GM19468 (cell line): ENCODE measurements around the gene FAM20A.
"Not testable (repeated sequence)": the region's sequence is repeated elsewhere in the genome, so short reads cannot be mapped to it uniquely, and the experiment has no call there.

Experiments
- ATAC-seq: cut with Tn5 transposase; IDR thresholded peaks from one replicate; pipeline ENCODE4 v1.9.1; 2021; ENCODE audit warnings: mild to moderate bottlenecking, moderate library complexity, moderate number of reproducible peaks; ENCODE audit not compliant: unreplicated experiment; ENCODE audit errors: extremely low read depth

Gene FAM20A

DNA sequence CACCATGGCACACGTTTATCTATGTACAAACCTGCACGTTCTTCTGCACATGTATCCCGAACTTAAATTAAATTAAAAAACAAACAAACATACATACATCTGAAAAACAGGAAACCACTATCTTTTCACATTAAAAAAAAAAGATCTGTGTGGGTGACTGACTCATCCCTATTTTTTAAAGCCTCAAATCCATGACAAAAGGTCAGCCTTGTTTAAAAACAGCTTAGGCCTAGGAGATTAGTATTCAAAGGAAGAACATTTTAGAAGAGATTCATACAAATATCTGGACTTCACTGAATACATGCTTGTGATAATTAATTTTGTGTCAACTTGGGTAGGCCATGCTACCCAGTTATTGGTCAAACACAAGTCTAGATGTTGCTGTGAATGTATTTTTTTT, 93.6 kb downstream of the FAM20A start:
- ATAC-seq = no peak

DNA sequence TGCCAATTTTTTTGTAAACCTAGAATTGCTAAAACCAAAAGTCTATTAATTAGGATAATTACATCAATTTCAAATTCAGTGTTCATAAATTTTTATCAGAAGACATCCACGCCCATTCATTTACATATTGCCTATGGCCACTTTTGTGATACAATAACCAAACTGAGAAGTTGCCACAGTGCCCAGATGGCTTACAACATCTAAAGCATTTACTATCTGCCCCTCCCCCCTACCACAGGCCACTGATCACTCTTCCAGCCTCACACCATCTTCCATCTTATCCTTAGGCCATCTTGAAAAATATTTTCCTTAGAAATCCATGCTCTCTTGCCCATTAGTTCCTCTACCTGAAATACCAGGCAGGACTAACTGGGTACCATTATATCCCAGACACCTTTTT, 95.2 kb downstream of the FAM20A start:
- no peak for ATAC-seq

DNA sequence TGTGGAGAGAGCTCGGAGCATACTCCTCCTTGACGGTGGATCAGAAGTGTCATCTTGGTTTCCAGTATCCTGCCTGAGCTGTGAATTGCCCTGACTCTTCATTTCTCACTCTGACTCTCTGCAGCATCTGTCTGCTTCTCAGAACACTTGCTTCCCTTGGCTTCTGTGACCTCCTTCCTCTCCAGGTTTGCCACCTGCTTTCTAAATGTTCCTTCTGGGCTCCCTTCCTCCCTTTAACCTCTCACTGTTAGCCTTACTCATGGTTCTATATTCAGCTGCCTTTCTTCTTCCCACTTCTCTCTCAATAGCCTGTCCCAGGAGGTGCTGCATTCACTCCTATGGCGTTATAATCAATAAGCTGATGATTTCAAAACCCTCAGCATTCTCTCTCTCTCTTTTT, 100.1 kb downstream of the FAM20A start:
- ATAC-seq = no peak

DNA sequence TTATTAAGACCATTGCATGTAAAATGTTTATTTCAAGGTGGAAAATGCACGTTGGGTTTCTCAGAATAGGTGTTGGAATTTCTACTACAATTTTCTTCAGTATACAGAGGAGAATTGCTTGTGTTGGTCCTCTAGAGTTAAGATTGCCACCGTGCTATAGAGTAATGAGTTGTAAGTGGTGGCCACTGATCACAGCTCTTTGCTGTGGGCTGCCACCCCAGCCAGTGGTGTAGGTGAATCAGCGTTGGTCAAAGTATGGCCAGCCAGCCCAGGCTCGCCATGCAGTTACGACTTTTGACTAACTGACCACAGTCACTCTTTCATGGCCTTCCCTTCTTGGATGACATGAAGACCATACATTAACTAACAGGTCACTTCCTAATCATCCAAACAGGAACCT, 101.6 kb downstream of the FAM20A start:
- ATAC-seq = no peak

DNA sequence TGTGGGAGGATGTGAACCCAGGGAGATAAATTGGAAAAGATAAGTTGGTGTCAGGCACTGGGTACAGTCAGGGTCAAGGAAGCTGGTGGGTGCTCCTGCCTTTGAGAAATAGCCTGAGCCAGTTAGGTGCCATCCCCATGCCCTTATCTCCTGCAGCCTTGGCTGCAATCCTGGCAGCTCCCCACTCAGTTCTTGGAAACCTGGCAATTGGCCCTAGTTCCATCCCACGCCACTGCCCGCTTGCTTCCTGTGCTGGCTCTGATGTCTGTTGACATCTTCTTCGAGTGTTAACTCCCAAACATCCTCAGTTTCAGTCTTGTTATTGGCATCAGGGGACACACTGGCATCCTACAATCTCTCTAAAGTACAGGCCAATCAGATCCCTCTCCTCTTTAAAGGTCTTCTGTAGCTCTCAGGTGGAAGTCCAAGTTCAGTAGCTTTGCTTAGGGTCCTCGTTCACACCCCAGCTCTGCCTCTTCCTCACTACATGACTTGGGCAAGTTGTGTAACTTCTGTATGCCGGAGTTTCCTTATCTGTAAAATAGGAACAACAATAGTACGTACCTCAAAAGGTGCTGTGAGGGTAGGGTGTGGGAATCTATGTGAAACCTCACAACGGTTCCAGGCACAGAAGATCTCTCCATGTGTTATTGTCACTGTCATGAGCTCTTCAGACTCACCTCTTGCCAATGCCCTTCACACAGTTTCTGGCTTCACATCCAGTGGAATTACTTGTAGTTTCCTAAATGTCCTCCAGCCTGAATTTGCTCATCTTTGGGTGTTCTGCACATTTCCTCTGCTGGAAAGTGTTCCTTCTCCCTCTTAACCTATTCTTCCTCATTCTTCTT, 102.5 kb downstream of the FAM20A start:
- no peak for ATAC-seq

DNA sequence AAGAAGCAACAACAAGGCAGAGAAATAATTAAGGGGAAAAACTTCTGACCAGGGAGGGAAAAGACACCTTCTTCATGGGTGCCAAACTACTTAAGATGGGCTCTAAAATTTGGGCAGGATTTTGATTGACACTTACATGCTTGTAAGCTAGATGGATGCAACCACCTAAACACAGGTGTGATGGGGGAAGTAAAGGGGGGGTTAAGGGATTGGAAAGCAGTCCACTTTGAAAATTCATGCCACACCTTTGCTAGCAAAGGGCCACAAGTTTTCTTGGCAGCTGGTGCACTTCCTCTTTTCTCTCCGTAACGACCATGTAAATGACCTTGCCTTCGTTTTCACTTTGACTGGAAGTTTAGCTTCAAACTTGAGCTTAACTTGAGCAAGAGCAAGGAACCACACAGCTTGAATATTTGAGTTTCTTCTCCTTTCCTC, 103.3 kb downstream of the FAM20A start:
- ATAC-seq = peak; percentile 75

DNA sequence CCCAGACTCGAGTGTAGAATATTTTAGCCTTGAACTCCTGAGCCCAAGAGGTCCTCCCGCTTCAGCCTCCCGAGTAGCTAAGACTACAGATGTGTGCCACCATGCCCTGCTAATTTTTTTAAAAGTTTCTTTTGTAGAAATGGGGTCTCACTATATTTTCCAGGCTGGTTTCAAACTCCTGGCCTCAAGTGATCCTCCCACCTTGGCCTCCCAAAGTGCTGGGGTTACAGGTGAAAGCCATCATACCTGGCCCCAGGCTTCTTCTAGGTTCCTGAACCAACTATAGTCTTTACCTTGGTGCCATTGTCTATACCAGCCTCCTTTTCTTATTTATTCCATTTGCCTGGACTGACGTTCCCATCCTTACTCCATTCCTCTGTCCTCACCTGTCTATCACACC, 106.1 kb downstream of the FAM20A start:
- no peak for ATAC-seq

DNA sequence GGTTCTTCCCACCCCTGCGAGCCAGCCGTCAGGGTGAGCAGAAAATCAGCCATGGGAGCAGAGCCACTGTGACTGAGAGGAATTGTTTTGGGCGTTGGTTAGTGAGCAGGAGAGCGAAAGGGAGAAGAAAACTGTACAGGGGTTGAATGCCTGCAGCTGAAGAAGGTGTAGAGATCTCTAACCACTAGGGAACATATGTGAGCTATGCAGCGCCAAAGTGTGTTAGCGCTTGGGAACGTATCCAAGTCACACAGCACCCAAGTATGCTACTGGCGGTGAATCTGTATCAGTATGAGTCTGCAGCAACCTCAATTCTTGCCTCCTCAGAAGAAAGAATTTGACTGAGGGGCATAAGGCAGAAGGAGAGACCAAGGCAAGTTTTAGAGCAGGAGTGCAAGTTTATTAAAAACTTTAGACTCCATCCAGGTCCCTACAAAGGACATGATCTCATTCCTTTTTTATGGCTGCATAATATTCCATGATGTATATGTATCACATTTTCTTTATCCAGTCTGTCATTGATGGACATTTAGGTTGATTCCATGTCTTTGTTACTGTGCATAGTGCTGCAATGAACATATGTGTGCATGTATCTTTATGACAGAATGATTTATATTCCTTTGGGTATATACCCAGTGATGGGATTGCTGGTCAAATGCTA, 108.6 kb downstream of the FAM20A start:
- not testable (repeated sequence) for ATAC-seq

DNA sequence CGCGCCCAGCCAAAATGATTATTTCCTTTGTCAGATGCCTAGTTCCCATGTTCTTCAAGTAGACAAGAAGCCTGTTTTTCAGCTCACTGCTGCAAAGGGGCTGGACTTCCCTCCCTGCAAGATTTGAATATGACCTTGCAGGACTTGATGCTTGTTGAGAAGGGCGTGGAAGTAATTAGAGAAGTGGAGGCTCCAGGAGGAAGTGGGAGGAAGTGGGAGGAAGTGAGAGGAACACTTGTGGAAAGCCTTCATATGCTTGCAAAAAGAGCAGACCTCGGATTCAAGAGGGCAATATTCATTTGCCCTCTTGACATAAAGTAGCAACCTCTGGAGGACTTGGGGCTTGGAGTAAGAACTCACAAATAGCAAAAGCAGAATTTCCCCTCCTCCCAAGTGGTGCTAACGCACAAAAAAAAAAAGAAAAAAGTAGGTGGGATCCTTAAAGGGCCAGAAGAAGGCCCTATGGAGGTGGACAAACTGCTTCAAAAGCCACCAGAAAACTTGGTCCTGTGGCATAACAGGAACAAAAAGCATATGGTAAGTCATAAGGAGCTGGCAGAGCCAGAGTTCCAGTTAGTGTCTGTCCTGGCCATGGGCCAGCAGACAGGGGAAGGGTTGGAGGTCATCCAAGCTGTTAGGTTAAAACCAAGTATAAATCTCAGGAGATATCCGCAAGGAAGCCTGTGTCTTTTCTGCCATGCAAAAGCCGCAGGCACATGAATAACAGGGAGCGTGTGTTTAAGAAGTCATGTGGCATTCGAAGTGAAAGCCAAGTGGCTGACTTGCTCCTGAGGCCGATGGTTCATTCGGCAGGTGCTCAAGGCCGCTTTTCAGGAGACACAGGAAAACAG, 109.6 kb downstream of the FAM20A start:
- ATAC-seq = no peak

DNA sequence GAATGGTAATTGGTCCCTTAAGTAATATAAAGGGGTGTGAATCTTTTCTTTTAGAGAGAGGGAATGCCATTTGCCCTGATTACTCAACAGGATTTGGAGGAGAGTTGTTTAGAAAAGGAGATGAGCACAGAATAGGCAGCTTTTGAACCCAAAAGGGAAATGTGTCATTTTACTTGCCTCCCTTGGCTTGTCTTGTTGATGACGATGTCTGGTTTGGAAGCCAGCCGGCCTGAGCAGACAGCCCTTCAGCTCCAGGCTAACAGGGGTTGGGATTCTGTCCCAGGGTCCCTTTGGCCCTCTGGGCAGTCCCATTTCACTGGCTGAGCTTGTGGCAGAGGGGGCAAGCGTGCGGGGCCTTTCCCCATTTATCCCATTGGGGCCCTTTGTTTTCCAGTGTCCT, 111.2 kb downstream of the FAM20A start:
- ATAC-seq = no peak
